Cardiac muscle cell (in vitro differentiated cells and primary cell): ENCODE results near the gene MTG1. TPM values are rescaled to one million over a fixed set of nuclear protein-coding genes. Genes with fewer than 3 reads are reported as not detected.

Experiments used
- DNase-seq, 2 donors: peaks; one replicate each; pipeline versions ENCODE4 v3.0.0 to v3.0.0-alpha.2; 2010 to 2017; ENCODE audit warnings: low read depth in 1 of 2, low spot score in 1 of 2
- H3K27ac ChIP-seq: fragments of 200-600 bp; sonication (generic); 2 replicates; pipeline ENCODE4 v1.5.1; 2016
- H3K27me3 ChIP-seq: fragments of 200-600 bp; sonication (generic); 2 replicates; pipeline ENCODE4 v1.6.0; 2016; ENCODE audit warnings: control low read depth
- H3K36me3 ChIP-seq: fragments of 200-600 bp; sonication (generic); 2 replicates; pipeline ENCODE4 v1.5.1; 2016; ENCODE audit warnings: control low read depth
- H3K4me1 ChIP-seq: fragments of 200-600 bp; sonication (generic); 2 replicates; pipeline ENCODE4 v1.8.1; 2017; ENCODE audit warnings: low read depth, mild to moderate bottlenecking, mixed run types
- H3K4me3 ChIP-seq: fragments of 200-600 bp; sonication (generic); 2 replicates; pipeline ENCODE4 v1.5.1; 2016; ENCODE audit warnings: mild to moderate bottlenecking
- H3K9me3 ChIP-seq: fragments of 200-600 bp; sonication (generic); 2 replicates; pipeline ENCODE4 v1.5.1; 2017; ENCODE audit warnings: low read depth, mild to moderate bottlenecking, control low read depth
- CTCF ChIP-seq: IDR thresholded peaks from 2 replicates; pipeline ENCODE4 v1.5.1; 2012; ENCODE audit warnings: low read depth, mild to moderate bottlenecking, low read length
- polyA plus RNA-seq: library from polyadenylated mRNA; unstranded; fragments of >200 nt; fragmentation: Nextera tagmentation; extraction: Ambion mirVana; gene quantifications from 2 replicates; pipeline ENCODE4 v1.2.1, GENCODE V29; 2016
- total RNA-seq: library from RNA; depleted of rRNA; stranded (reverse); fragments of >200 nt; gene quantifications from 2 replicates; pipeline ENCODE4 v1.2.3, GENCODE V29; 2016

The MTG1 gene
- total and polyA plus RNA-seq, 2 experiments from 2014 or later = 35.3 to 123 TPM

DNA sequence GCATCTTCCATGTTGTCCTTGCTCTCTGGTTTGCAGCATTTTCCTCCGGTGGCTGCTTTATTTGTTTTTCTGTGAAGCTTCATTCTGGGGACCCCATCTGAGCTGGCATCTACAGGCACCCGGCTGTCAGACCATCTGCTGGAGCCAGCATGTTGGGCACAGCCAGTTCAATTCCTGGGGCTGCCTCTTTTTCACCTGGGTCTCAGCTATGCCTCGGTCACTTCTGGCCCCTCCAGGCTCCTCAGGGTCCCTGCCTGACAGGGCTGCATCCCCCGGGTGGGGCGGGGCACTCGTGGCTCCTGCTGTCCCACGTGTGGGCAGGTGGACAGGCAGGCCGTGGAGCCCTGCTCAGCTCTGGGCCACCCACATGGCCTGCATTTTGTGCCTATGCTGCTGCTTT lies 67.9 kb downstream of the MTG1 start:
- H3K4me3 ChIP-seq = no peak overlapping the region
- H3K27ac ChIP-seq = no peak overlapping the region
- DNase-seq = no peak
- H3K27me3 ChIP-seq = no peaks in the 10 kb centered on the region
- no peaks in the 10 kb centered on the region for H3K9me3 ChIP-seq
- H3K4me1 ChIP-seq = no peaks in the 10 kb centered on the region
- H3K36me3 ChIP-seq = no peaks in the 10 kb centered on the region
- TF ChIP-seq CTCF = no peak

DNA sequence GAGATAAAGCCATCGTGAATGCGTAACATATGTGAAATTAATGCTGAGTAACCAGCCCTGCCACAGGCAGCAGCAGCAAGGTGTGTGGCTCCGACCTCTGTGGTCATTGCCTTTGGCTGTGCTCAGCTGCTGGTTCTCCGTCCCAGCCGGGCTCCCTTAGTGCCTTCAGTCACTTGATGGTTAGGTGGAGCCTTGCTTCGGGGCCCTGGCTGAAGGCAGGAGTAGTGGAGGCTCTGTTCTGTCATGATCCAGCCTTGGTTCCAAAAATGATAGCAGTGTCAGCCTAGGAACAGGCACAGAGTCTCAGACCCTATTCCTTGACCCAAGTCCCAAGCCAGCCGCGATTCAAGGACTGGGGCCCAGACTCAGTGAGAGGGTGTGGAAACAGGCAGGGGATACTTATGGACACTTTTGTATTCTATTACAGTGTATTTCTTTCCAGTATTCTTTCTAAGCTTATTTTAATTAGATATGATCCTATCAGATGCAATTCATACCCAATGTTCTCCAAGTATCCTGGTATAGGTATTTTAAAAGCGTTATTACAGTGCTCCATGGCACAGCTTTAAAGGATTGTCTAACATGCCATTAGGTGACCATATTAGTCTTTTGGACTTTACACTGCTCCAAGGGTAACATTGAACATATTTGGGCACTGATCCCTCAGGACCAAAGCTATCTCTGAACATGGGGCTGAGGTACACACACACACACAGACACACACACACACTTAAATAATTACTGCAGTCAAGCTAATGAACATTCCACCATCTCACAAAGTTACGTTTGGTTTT lies 68.8 kb downstream of the MTG1 start:
- no peaks in the 10 kb centered on the region for H3K4me1 ChIP-seq
- no peak for TF ChIP-seq CTCF
- DNase-seq = no peak
- H3K36me3 ChIP-seq = no peaks in the 10 kb centered on the region
- no peak overlapping the region for H3K27ac ChIP-seq
- no peaks in the 10 kb centered on the region for H3K27me3 ChIP-seq
- no peak overlapping the region for H3K4me3 ChIP-seq
- H3K9me3 ChIP-seq = no peaks in the 10 kb centered on the region

DNA sequence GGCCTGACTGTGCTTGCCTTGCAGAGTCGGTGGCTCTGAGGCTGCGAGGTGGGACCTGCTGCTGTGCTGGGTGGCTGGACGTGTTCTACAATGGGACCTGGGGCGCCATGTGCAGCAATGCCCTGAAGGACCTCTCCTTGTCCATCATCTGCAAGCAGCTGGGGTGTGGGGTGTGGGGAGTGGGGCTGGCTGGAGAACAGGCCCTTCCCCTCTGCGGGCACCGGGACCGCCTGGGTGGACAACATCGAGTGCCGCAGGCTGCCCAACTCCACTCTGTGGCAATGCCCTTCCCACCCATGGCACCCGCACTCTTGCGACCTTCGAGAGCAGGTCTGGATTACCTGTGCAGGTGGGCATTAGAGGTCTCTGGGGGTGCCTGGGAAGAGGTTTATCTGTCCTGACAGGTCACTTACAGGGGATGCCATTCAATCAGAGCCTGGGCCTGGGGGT lies 70.7 kb downstream of the MTG1 start:
- no peaks in the 10 kb centered on the region for H3K36me3 ChIP-seq
- TF ChIP-seq CTCF = no peak
- no peaks in the 10 kb centered on the region for H3K27me3 ChIP-seq
- DNase-seq = no peak
- H3K9me3 ChIP-seq = no peaks in the 10 kb centered on the region
- no peaks in the 10 kb centered on the region for H3K4me1 ChIP-seq
- no peak overlapping the region for H3K4me3 ChIP-seq
- no peak overlapping the region for H3K27ac ChIP-seq

DNA sequence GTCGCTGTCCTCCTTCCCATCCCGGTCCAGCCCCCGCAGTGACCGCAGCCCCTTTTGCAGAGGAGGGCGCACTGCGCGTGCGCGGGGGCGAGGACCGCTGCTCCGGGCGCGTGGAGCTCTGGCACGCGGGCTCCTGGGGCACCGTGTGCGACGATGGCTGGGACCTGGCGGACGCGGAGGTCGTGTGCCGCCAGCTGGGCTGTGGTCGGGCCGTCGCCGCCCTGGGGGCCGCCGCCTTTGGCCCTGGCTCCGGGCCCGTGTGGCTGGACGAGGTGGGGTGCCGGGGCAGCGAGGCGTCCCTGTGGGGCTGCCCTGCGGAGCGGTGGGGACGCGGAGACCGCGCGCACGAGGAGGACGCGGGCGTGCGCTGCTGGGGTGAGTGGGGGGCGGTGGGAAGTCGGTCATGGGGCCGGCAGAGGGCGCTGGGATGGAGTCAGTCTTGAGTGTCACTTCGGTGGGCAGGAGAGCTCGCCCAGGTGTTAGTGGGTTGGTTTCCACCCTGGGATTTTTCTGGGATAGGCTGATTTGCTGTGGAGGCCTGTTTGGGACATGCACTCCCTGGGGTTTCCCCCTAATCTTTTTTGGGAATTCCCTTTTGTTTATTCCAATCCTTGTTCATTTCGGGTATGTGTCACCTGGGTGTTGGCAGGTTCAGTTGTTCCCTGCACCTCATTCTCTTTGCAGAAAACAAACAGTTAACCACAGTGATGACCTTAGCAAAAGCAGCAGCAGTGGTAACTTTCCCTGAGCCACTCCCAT lies 71.4 kb downstream of the MTG1 start:
- Histone ChIP-seq H3K4me3 (no peak overlapping the region), H3K9me3 (no peaks in the 10 kb centered on the region), H3K36me3 (no peaks in the 10 kb centered on the region), H3K27ac (no peak overlapping the region), H3K4me1 (no peaks in the 10 kb centered on the region), H3K27me3 (no peaks in the 10 kb centered on the region)
- DNase-seq = no peak
- TF ChIP-seq CTCF = no peak

GRCh38 chr10:133465950-133466474 lies 72.1 kb downstream of the MTG1 start:
- no peak for TF ChIP-seq CTCF
- Histone ChIP-seq H3K27me3 (no peaks in the 10 kb centered on the region), H3K9me3 (no peaks in the 10 kb centered on the region), H3K36me3 (no peaks in the 10 kb centered on the region), H3K27ac (no peak overlapping the region), H3K4me3 (no peak overlapping the region), H3K4me1 (no peaks in the 10 kb centered on the region)
- DNase-seq = no peak
